Ishikawa (cell line): ENCODE data around the gene SOHLH2.

Experiments
- CEBPB ChIP-seq: IDR thresholded peaks from 2 replicates; pipeline ENCODE4 v1.6.1; 2012
- CREB1 ChIP-seq: IDR thresholded peaks from 2 replicates; pipeline ENCODE4 v1.6.1; 2012; ENCODE audit warnings: low read depth
- EGR1 ChIP-seq: IDR thresholded peaks from 2 replicates; pipeline ENCODE4 v1.6.1; 2012
- EP300 ChIP-seq: IDR thresholded peaks from 2 replicates; pipeline ENCODE4 v1.6.1; 2012; ENCODE audit warnings: borderline replicate concordance
- FOXM1 ChIP-seq: IDR thresholded peaks from 2 replicates; pipeline ENCODE4 v1.6.1; 2012; ENCODE audit warnings: low read depth, borderline replicate concordance
- MAX ChIP-seq: IDR thresholded peaks from 2 replicates; pipeline ENCODE4 v1.6.1; 2012
- NFIC ChIP-seq: IDR thresholded peaks from 2 replicates; pipeline ENCODE4 v1.6.1; 2012
- RAD21 ChIP-seq: IDR thresholded peaks from 2 replicates; pipeline ENCODE4 v1.6.1; 2012; ENCODE audit warnings: low read depth
- TAF1 ChIP-seq: IDR thresholded peaks from 2 replicates; pipeline ENCODE4 v1.6.1; 2012; ENCODE audit warnings: low read depth, mild to moderate bottlenecking
- TEAD4 ChIP-seq: IDR thresholded peaks from 2 replicates; pipeline ENCODE4 v1.6.1; 2012
- USF1 ChIP-seq: IDR thresholded peaks from 2 replicates; pipeline ENCODE4 v1.6.1; 2012
- YY1 ChIP-seq: IDR thresholded peaks from 2 replicates; pipeline ENCODE4 v1.6.1; 2012; ENCODE audit warnings: low read depth
- ZBTB7A ChIP-seq: IDR thresholded peaks from 2 replicates; pipeline ENCODE4 v1.6.1; 2012; ENCODE audit warnings: low read depth
- TF ChIP-seq, protein P1 (sequence below): IDR thresholded peaks from 2 replicates; pipeline ENCODE4 v1.6.1; 2012; ENCODE audit warnings: low read depth, mild to moderate bottlenecking

Gene SOHLH2

DNA sequence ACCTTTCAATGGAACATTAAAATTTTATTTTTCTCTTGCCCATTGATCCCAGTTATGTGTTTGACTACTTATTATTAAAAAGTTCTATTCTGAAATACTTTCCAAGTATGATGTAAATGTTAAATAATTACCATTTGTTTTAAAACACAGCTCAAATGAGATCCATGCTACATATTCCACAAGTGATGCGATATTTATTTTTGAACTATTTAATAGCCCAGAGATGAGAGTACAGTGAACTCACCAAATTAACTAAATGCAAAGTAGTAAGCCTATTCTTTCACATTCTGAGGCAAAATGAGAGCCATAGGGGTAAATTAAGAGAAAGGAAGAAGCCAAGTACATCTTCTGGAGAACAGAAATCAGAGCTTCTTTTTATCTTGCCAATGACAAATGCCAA, 82.0 kb downstream of the SOHLH2 start:
- TF ChIP-seq TEAD4 (no peak), FOXM1 (no peak)

GRCh38 chr13:36131931-36132297, 82.4 kb downstream of the SOHLH2 start:
- TF ChIP-seq YY1 (no peak), TEAD4 (no peak), TAF1 (no peak), EP300 (no peak), ZBTB7A (no peak), RAD21 (no peak), USF1 (no peak), EGR1 (no peak), FOXM1 (no peak), NFIC (no peak), MAX (no peak)
- TF ChIP-seq, protein P1, sequence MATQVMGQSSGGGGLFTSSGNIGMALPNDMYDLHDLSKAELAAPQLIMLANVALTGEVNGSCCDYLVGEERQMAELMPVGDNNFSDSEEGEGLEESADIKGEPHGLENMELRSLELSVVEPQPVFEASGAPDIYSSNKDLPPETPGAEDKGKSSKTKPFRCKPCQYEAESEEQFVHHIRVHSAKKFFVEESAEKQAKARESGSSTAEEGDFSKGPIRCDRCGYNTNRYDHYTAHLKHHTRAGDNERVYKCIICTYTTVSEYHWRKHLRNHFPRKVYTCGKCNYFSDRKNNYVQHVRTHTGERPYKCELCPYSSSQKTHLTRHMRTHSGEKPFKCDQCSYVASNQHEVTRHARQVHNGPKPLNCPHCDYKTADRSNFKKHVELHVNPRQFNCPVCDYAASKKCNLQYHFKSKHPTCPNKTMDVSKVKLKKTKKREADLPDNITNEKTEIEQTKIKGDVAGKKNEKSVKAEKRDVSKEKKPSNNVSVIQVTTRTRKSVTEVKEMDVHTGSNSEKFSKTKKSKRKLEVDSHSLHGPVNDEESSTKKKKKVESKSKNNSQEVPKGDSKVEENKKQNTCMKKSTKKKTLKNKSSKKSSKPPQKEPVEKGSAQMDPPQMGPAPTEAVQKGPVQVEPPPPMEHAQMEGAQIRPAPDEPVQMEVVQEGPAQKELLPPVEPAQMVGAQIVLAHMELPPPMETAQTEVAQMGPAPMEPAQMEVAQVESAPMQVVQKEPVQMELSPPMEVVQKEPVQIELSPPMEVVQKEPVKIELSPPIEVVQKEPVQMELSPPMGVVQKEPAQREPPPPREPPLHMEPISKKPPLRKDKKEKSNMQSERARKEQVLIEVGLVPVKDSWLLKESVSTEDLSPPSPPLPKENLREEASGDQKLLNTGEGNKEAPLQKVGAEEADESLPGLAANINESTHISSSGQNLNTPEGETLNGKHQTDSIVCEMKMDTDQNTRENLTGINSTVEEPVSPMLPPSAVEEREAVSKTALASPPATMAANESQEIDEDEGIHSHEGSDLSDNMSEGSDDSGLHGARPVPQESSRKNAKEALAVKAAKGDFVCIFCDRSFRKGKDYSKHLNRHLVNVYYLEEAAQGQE: no peak

DNA sequence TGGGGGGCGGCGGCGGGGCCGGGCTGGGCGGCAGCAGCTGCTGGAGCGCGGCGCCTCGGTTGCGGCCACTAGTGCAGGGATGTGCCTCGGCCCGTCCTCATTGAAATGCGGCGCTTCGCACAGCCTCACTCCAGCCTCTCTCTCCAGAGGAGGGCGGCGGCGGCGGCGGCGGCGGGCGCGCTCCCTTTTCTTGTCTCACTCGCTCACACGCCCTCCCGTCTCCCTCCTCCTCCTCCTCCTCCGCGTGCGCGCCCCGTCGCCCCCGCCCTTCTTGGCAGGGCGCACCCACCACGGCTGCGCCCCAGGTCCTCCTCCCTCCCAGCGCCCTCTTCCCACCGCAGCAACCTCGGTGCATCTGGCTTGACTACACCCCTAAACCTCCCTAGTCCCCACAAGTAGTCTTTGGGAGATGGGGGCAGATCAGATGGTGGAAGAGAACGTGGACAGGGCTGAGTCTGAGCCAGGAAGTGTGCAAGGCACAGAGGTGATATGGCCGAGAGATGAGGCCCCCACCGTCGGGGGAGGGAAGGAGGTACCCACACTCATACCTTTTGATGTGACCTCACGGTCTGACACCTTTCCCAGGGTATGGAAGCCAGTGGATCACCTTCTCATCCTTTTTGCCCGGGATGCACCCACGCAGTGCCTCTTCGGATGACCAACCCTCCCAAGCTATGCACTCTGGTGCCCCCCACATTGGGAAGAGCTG, 83.0 kb downstream of the SOHLH2 start, which contains the start of gene DCLK1:
DCLK1 (minus strand) TSS at position 161 of the 709 bp plus-strand sequence.
- TF ChIP-seq EGR1 (peak; percentile 20; the same call in 1 of the 2 replicates), USF1 (no peak)

DNA sequence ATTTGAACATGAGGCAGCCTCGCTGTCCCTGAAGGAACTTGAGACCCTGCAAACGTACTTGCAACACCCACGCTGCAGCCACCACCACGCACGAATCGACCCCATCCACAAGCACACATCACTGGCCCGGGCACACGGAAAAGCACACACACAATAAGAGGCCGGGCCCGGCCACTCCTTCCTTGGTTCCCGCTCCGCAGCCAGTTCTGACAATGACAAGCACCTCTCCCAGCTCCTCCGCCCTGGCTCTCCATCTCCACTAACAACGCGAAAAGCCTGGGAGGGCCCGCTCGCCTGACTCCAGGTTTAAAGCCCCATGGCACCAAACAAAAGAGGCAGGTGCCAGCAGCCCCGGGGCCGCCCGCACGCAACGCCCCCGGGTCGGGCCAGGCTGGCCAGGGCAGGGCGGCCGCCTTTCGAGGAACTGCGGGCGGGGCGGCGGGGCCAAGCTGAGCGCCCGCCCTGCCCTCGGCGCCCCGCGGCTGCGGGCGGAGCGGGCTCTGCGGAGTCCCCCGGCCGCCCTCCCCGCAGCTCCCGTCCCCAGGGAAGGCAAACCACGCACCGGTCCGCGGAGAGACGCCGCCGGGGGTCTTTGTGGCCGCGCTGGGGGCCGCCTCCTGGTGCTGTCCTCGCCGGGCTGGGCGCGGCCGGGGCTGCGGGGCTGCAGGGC, 83.7 kb downstream of the SOHLH2 start:
- no peak for TF ChIP-seq NFIC
- no peak for TF ChIP-seq MAX
- TF ChIP-seq EP300: no peak
- TF ChIP-seq, protein P1: no peak
- no peak for TF ChIP-seq FOXM1
- TF ChIP-seq YY1: no peak

- TF ChIP-seq CREB1 (no peak), MAX (no peak), TAF1 (no peak)
Measured at GRCh38 chr13:36130193-36130551, 84.2 kb downstream of the SOHLH2 start.

DNA sequence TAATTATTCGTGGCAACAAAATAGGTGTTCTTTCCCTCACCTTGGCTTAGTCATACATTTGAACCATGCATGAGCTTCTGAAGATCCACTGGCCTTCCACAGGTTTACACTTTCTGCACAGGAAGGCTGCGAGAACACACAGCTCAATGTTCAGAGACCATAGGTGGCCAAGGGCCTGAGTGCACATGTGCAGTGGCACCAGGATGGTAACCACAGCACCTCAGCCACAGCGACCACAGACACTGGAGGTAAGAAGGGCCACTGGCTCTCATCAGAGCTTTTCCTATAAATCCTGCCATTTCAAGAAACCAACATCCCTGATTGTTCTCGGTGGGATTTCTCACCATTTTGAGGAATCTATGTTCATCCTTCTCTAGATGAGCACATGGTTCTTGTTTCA, 84.8 kb downstream of the SOHLH2 start:
- TF ChIP-seq CEBPB (no peak), CREB1 (no peak), EGR1 (no peak), MAX (no peak), NFIC (no peak), TAF1 (no peak), FOXM1 (no peak), USF1 (no peak), RAD21 (no peak), ZBTB7A (no peak)
